NCI-H1930 (cell line): Measurements from ENCODE around the gene PRKAB1.

Experiments
- DNase-seq, 2 experiments: peaks; one replicate each; lab custom pipeline; 2025; lab: John Stamatoyannopoulos, UW

Gene PRKAB1

GRCh38 chr12:119712721-119713120, 44.8 kb downstream of the PRKAB1 start:
- DNase-seq: no peak

GRCh38 chr12:119713551-119714031, 45.7 kb downstream of the PRKAB1 start:
- no peak for DNase-seq

- DNase-seq: no peak
Measured at GRCh38 chr12:119714614-119715267, 46.8 kb downstream of the PRKAB1 start.

- DNase-seq: no peak
Measured at GRCh38 chr12:119715268-119715620, 47.3 kb downstream of the PRKAB1 start.

GRCh38 chr12:119718141-119718540, 50.2 kb downstream of the PRKAB1 start:
- no peak for DNase-seq

GRCh38 chr12:119720349-119720748, 52.4 kb downstream of the PRKAB1 start:
- DNase-seq: no peak

- DNase-seq: no peak
Measured at GRCh38 chr12:119721306-119721705, 53.4 kb downstream of the PRKAB1 start.

- DNase-seq: no peak
Measured at GRCh38 chr12:119725523-119725922, 57.6 kb downstream of the PRKAB1 start.

GRCh38 chr12:119727600-119728443, 59.9 kb downstream of the PRKAB1 start:
- no peak for DNase-seq

GRCh38 chr12:119728444-119728745, 60.5 kb downstream of the PRKAB1 start:
- DNase-seq: no peak

GRCh38 chr12:119729871-119730270, 61.9 kb downstream of the PRKAB1 start:
- no peak for DNase-seq

- no peak for DNase-seq
Measured at GRCh38 chr12:119730381-119730780, 62.4 kb downstream of the PRKAB1 start.
